ENCODE data around the gene GSTA1.
"Not testable (repeated sequence)": the region's sequence is repeated elsewhere in the genome, so short reads cannot be mapped to it uniquely, and the experiment has no call there.

Gene GSTA1

DNA sequence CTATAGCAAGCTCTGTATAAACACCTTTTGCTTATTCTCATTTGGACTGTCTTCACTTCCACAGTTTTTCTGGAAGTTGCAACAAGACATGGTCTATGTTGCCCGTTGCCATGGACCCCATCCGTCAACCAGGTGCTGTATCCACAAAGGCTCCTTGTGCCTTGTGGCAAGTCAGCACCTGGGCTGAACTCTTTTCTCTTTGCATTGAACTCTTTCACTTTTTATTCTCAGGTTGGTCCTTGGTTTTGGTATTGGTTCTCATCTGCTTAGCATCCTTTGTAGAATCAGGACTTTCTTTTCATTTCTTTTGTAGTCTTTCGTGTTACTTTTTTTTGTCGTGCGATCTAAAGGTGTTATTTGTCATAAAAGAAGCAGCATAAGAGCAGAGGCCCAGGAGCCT, 5.0 kb upstream of the GSTA1 start:
- DNase-seq (ENCODE audit: low read depth), result no peak

DNA sequence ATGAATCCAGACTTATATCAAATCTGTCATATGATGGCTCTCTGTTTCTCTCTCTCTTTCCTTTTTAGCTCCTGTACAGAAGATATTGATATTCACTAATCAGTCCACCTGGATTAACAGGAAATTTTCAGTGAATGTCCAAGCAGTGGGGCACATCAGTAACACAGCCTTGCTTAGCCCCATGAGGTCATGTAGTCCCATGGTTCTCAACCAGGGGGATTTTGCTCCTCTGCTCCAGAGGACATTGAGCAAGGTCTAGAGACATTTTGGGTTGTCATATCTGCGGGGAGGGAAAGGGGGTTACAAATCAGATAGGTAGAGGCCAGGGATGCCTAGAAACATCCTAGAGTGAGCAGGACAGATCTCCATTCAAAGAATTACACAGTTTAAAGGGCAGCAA, 810 bp downstream of the GSTA1 start:
- DNase-seq (ENCODE audit: low read depth), result no peak

DNA sequence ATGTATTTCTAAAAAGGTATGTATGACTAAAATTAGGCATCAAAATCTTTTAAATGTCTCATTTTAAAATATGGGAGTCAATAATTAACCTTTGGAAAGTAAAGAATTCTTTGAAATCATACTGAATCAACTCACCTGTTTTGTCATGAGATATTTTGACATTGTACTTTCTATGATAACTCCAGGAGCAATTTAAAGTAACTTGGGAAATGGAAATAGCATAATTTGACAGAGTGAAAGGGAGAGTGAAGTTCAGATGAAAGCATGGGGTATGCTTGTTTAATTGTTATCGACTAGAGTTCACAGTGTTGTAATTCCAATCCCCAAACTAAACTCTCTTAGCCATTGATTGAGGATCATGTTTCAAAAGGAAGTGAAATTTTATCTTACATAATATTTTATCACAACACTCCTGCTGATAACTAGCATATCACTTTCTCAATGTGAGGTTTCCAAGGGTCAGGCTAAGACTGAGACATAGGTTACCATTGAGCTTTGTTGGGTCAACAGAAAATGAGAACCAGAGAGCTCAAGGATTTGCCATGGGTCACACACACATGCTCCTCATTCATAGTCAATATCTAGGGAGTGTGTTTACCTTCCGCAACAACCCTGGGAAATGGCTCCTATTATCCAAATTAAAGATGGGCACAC, 2.3 kb downstream of the GSTA1 start:
- no peak for DNase-seq (ENCODE audit: low read depth)

DNA sequence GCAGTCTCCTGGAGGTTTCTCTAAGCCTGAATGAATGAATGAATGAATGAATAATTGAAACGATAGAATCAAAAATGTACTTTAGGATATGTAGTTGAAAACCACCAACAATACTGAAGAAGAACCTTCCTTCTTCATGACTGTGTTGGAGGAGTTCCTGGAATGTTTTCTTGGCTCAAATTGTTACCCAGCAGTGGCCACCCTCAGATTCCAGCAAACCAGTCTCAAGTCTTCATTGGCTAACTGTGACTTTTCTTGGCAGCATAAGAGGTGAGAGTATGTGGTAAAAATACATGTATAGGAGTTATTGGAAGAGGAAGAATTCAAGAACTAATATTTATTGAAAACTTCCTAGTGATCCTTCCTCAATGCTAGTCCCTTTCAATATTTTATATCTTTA, 4.3 kb downstream of the GSTA1 start:
- DNase-seq (ENCODE audit: low read depth), result not testable (repeated sequence)

DNA sequence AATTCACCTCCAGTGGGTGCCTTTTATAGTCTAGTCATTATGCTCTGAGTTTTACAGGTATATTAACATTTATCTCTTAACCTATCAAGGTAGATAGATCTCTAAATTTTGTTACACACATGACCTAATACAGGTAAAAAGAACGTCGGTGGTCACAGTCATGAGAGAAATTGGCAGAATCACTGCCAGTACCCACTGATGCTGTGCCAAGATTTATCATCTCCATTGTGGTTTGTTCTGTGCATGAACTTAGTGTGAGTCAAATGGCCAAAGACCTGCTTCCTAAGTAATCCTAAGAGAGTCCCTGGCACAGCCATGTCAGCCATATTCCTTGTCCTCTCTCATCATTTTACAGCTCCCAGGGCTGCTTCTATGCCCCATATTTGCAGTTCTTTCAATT, 9.2 kb downstream of the GSTA1 start:
- DNase-seq (ENCODE audit: low read depth), result not testable (repeated sequence)

DNA sequence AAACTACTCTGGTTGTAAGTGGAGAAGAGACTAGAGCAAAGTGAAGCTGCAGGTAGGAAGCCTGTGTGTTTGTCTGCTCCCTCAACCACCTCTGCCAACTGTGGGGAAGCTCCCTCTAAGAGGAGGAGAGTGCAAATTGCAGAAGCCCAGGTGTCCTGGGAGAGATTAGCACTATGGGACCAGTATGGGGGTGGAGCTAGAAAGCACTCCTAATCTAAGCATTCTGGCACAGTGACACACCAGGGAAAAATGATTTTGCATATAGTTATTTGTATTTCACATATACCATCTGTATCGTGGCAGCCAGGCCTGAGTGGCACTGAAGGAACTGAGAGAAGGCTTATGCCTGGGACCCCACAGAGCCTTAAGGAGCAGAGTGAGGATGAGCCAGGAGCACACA, 12.8 kb downstream of the GSTA1 start:
- no peak for DNase-seq (ENCODE audit: low read depth)

DNA sequence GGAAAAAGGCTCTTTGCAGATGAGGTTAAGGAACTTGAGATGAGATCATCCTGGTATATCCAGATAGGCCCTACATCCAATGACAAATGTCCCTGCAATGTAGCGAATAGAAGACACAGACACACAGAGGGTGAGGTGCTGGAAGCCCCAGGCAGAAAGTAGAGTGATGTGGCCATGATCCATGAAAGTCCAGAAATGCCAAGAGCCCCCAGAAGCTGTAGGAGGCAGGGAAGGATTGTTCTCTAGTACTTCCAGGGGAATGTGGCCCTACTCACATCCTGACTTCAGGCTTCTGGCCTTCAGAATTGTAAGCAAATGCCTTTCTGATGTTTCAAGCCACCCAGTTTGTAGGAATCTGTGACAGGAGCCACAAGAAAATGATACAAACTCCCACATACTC, 14.0 kb downstream of the GSTA1 start:
- not testable (repeated sequence) for DNase-seq (ENCODE audit: low read depth)

DNA sequence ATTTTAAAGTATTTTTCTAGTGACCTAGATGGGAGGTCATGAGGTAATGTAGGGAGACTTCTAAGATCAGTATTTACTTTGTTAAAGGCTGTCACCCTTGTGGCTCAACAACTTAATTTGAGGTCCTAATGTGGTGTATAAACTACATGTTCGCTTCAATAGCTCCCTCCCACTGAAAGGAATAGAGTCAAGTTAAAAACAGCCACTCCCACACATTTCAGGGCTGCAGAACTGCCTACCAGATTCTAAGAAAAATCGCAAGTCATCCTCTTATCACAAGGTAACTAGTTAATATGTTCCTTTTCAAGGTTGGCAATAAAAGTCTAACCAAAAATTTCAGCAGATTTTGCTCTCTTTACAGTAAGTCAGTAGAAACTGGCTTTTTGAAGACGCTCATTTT, 15.1 kb downstream of the GSTA1 start:
- DNase-seq (ENCODE audit: low read depth), result no peak

DNA sequence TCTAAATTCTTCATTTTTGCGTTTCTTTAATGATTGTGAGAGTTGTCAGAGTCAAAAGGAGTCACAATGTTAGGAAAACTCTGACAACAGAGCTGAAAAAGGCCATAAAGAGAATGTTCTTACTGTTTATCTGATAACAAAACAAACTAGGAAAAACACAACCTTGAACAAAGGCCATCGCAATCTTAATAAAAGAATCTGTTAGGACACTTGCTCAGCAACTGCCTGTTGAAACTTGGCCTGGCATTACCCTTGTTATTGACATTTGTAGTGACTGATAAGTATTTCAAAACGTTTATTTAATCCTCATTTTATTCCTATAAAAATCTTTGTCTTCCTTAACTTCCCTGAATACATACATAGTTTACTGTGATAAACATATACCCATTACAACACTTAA, 15.7 kb downstream of the GSTA1 start:
- DNase-seq (ENCODE audit: low read depth), result no peak

DNA sequence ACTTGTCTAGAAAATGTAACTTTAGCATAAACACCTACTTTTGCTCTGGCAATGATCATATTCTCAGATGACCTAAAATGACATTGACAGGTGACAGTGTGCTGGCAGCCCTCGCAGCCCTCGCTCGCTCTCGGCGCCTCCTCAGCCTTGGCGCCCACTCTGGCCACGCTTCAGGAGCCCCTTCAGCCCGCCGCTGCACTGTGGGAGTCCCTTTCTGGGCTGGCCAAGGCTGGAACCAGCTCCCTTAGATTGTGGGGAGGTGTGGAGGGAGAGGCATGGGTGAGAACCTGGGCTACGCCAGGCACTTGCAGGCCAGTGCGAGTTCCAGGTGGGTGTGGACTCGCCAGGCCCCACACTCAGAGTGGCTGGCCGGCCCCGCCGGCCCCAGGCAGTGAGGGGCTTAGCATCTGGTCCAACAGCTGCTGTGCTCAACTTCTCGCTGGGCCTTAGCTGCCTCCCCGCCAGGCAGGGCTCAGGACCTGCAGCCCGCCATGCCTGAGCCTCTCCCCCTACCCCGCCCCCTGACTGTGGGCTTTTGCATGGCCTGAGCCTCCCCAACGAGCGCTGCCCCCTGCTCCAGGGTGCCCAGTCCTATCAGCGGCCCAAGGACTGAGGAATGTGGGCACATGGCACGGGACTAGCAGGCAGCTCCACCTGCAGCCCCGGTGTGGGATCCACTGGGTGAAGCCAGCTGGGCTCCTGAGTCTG, 17.2 kb downstream of the GSTA1 start:
- DNase-seq (ENCODE audit: low read depth), result no peak

DNA sequence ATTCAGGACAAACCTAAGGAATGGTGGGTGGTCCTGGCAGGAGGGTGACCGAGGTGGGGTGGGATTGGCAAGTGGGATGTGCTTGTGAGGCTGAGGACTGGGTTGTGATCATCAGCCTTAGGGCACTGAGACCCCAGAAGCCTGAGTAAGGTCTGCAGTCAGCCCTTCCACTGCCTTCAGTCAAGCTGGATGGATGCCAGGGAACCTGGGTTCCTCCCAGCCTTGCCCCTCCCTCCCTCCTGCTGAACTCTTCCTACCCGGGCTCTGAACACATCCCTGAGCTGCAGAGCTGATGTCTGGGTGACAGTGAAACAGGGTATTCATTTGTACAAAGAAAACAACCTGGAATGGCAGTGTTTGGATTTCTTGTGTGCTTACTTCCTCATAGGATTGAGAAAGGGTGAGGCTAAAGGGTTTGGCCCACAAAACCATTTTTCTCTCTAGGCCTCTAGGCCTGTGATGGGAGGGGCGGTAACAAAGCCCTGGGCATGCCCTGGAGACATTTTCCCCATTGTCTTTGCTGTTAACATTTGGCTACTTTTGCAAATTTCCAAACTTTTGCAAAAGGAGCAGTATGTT, 20.8 kb downstream of the GSTA1 start:
- not testable (repeated sequence) for DNase-seq (ENCODE audit: low read depth)

DNA sequence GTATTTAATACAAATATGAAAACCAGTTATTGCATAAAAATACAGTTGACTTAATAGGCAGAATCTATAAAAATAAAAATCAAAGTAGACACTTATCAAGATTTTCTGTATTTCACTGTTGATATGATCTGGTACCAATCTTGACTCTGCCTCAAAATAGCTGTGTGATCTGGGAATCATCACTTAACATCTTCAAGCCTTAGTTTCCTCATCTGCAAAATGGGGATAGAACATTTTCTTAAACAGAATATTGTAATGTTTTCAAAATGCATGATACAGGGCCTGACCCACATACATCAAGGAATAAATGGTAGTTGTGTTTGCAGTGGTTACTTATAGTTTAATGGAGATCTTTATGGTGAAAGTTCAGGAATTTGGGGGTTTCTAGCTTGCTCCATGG, 21.4 kb downstream of the GSTA1 start:
- not testable (repeated sequence) for DNase-seq (ENCODE audit: low read depth)

DNA sequence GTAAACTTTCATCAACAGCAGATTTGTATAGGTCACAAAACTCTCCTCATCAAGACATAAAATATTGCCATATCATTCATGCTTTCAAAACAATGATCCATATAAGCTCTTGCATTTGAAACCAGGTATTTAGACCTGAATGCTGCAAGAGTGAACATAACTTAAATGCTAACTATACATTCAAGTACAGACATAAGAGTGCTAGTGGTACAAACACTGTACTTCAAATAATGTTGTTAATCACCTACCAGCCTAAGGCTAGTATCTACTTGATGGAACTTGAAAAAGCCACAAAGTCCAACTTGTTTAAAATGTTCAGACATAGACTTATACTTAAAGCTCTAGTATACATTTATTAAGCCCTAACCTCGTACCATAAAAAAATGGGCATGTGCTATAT, 24.4 kb downstream of the GSTA1 start:
- no peak for DNase-seq (ENCODE audit: low read depth)

DNA sequence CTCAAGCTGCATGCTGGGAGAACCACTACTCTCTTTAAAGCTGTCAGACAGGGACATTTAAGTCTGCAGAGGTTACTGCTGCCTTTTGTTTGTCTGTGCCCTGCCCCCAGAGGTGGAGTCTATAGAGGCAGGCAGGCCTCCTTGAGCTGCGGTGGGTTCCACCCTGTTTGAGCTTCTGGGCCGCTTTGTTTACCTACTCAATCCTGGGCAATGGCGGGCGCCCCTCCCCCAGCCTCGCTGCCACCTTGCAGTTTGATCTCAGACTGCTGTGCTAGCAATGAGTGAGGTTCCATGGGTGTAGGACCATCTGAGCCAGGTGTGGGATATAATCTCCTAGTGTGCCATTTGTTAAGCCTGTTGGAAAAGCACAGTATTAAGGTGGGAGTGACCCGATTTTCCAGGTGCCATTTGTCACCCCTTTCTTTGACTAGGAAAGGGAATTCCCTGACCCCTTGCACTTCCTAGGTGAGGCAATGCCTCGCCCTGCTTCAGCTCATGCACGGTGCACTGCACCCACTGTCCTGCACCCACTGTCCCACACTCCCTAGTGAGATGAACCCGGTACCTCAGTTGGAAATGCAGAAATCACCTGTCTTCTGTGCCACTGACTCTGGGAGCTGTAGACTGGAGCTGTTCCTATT, 26.8 kb downstream of the GSTA1 start:
- not testable (repeated sequence) for DNase-seq (ENCODE audit: low read depth)

DNA sequence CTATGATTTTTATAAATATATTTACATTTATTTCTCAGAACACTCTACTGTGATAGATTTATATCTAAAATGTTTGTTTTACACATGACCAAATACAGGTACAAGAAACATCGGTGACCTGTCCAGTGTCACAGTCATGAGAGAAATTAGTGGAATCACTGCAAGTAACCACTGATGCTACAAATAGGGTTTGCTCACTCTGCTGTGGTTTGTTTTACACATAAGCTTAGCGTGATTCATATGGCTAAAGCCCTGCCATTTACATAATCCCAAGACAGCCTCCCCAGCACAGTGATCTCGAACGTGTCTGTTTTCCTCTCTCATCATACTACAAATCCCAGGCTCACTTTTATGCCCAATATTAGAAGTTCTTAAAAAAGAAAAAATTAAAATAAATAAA, 34.2 kb downstream of the GSTA1 start:
- not testable (repeated sequence) for DNase-seq (ENCODE audit: low read depth)

DNA sequence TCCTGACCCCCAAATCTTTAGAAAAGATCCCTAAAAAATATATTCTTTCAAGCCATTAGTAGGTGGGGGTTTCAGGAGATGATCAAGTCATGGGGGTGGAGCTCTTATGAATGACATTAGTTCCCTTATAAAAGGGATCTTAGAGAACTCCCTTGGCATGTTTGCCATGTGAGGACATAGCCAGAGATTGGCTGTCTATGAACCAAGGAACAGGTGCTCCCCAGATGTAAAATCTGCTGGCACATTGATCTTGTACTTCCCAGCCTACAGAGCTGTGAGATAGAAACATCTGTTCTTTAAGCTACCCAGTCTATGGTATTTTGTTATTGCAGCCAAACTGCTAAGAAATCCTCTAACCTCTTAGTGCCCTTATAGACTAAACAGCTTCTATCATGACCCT, 36.0 kb downstream of the GSTA1 start:
- not testable (repeated sequence) for DNase-seq (ENCODE audit: low read depth)

DNA sequence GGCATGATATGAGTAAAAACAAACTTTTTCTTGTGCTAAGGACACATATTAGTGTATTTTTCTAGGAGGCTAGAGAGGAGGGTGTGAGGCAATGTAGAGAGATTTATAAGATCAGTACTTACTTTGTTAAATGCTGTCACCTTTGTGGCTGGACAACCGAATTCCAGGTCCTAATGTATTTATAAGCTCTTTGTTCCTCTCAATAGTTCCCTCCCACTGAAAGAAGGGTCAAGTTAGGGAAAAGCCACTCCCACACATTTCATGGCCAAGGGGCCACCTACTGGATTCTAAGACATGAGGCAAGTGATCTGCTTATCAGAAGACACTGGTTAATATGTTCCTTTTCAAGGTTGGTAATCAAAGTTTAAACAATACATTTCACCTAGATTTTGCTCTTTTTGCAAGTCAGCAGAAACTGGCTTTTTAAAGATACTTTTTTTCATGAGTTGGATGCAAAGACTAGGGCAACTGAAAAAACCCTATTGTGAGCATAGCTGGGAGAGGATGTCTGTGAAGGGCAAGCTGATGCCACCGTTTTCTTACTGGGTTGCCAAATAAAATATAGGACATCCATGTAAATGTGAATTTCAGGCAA, 40.2 kb downstream of the GSTA1 start, which contains the start of gene GSTA2:
Gene GSTA2 (minus strand): TSS at position 154 of the 595 bp plus-strand sequence. CDS start 5,528 bp downstream, outside the sequence.
- DNase-seq (ENCODE audit: low read depth), result not testable (repeated sequence)

DNA sequence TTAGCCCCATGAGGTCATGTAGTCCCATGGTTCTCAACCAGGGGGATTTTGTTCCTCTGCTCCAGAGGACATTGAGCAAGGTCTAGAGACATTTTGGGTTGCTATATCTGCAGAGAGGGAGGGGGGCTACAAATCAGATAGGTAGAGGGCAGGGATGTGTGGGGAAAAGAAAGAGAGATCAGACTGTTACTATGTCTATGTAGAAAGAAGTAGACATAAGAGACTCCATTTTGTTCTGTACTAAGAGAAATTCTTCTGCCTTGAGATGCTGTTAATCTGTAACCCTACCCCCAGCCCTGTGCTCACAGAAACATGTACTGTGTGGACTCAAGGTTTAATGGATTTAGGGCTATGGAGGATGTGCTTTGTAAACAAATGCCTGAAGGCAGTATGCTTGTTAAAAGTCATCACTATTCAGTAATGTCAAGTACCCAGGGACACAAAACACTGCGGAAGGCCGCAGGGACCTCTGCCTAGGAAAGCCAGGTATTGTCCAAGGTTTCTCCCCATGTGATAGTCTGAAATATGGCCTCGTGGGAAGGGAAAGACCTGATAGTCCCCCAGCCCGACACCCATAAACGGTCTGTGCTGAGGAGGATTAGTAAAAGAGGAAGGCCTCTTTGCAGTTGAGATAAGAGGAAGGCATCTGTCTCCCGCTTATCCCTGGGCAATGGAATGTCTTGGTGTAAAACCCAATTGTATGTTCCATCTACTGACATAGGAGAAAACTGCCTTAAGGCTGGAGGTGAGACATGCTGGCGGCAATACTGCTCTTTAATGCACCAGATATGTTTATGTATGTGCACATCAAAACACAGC, 41.7 kb downstream of the GSTA1 start:
- not testable (repeated sequence) for DNase-seq (ENCODE audit: low read depth)

DNA sequence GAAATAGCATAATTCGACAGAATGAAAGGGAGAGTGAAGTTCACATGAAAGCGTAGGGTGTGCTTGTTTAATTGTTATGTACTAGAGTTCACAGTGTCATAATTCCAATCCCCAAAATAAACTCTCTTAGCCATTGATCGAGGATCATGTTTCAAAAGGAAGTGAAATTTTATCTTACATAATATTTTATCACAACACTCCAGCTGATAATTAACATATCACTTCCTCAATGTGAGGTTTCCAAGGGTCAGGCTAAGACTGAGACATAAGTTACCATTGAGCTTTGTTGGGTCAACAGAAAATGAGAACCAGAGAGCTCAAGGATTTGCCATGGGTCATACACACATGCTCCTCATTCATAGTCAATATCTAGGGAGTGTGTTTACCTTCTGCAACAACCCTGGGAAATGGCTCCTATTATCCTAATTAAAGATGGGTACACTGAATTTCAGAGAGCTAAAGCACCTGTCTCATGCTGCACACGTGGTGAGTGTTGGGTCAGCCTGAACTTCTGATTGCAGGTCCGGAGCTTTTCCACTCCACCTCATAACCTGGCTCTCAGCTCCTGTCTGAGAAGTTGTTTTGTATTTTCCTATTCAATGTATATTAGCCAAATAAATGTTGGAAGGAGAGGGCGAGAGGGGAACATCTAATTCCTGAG, 43.4 kb downstream of the GSTA1 start:
- no peak for DNase-seq (ENCODE audit: low read depth)

DNA sequence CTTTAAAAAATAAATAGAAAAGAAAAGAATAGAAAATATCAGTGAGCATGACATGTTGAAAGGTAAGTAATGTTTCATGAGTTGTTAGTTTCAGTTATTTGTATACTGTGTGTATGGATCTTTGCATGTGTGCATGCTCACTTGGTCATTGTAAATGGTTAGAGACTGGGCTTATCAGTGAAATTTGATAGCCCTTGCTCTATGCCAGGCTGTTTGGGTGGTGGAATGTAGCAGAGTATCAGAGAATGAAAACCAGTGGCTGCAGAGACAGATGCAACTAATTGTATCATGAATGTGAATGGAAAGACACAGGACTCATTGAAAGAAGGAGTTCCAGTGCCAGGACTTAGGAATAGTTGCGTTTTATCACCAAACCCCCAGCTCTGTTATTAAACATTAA, 44.5 kb downstream of the GSTA1 start:
- no peak for DNase-seq (ENCODE audit: low read depth)
